IMR-90 (cell line): ENCODE data around the gene DNAJB5. TPM values are rescaled to one million over a fixed set of nuclear protein-coding genes. Genes with fewer than 3 reads are reported as not detected.
"Not testable (repeated sequence)": the region's sequence is repeated elsewhere in the genome, so short reads cannot be mapped to it uniquely, and the experiment has no call there.

ENCODE experiments used
- ATAC-seq: fragments of 200-7000 bp; cut with Tn5 transposase; 2 replicates; pipeline ENCODE4 v1.9.1; 2020; ENCODE audit warnings: low read depth, mild to moderate bottlenecking, moderate library complexity
- BruUV-seq: library from RNA; stranded (reverse); fragments of 400-500 nt; replicated peaks from 2 replicates; lab custom pipeline; 2021; lab: Mats Ljungman, UMichigan
- CTCF ChIA-PET: fragments of 300-600 bp; formaldehyde crosslinking; extraction: SDS; loops from one replicate; lab custom pipeline; 2021; ENCODE audit warnings: antibody characterized with exemption; lab: Yijun Ruan, JAX
- POLR2A ChIA-PET: fragments of 300-600 bp; sonication (Branson Sonifier 250); formaldehyde crosslinking; loops from one replicate; lab custom pipeline; 2022; ENCODE audit warnings: antibody characterized with exemption; ENCODE audit not compliant: unreplicated experiment; lab: Charles Lee
- DNase-seq: peaks from one replicate; pipeline ENCODE4 v3.0.0; 2013
- H2AFZ ChIP-seq: replicated peaks from 2 replicates; pipeline ENCODE3; 2013; ENCODE audit warnings: low read length, mild to moderate bottlenecking; ENCODE audit not compliant: poor library complexity
- H2AK5ac ChIP-seq: 2 replicates; pipeline ENCODE4 v1.6.1; 2013; ENCODE audit warnings: low read depth, low read length, inconsistent platforms
- H2AK9ac ChIP-seq: replicated peaks from 2 replicates; pipeline ENCODE3; 2013; ENCODE audit warnings: mild to moderate bottlenecking, low read depth, low read length, moderate library complexity; ENCODE audit not compliant: poor library complexity
- H2BK120ac ChIP-seq: 2 replicates; pipeline ENCODE4 v1.6.1; 2013; ENCODE audit warnings: low read depth, low read length, inconsistent platforms
- H2BK15ac ChIP-seq: 3 replicates; pipeline ENCODE4 v1.6.1; 2013; ENCODE audit warnings: low read depth, low read length, inconsistent platforms
- H2BK20ac ChIP-seq: 2 replicates; pipeline ENCODE4 v1.6.1; 2013; ENCODE audit warnings: low read depth, mild to moderate bottlenecking, inconsistent platforms, low read length, moderate library complexity
- H2BK5ac ChIP-seq: 2 replicates; pipeline ENCODE4 v1.6.1; 2013; ENCODE audit warnings: mild to moderate bottlenecking, low read depth, low read length, inconsistent platforms; ENCODE audit not compliant: poor library complexity, severe bottlenecking
- H3K14ac ChIP-seq: replicated peaks from 2 replicates; pipeline ENCODE4 v1.6.1; 2013; ENCODE audit warnings: low read depth, low read length, inconsistent platforms
- H3K18ac ChIP-seq: 2 replicates; pipeline ENCODE4 v1.6.1; 2013; ENCODE audit warnings: low read depth, low read length, control low read depth
- H3K23ac ChIP-seq: 2 replicates; pipeline ENCODE4 v1.6.1; 2013; ENCODE audit warnings: low read depth, low read length, inconsistent platforms
- H3K27ac ChIP-seq: 2 replicates; pipeline ENCODE4 v1.5.1; 2013; ENCODE audit warnings: mild to moderate bottlenecking, control low read depth, low read length; ENCODE audit not compliant: insufficient read depth
- H3K27me3 ChIP-seq: 2 replicates; pipeline ENCODE4 v1.6.1; 2013; ENCODE audit warnings: low read length; ENCODE audit not compliant: control insufficient read depth, insufficient read depth
- H3K36me3 ChIP-seq: 2 replicates; pipeline ENCODE4 v1.6.1; 2013; ENCODE audit warnings: low read length, mixed read lengths; ENCODE audit not compliant: control insufficient read depth, insufficient read depth
- H3K4ac ChIP-seq: 2 replicates; pipeline ENCODE4 v1.6.1; 2013; ENCODE audit warnings: low read depth, low read length, inconsistent platforms
- H3K4me1 ChIP-seq: 2 replicates; pipeline ENCODE4 v1.6.1; 2013; ENCODE audit warnings: low read length, mixed read lengths; ENCODE audit not compliant: control insufficient read depth, insufficient read depth
- H3K4me2 ChIP-seq: 2 replicates; pipeline ENCODE4 v1.6.1; 2013; ENCODE audit warnings: low read depth, mild to moderate bottlenecking, control low read depth, low read length, moderate library complexity
- H3K4me3 ChIP-seq: 2 replicates; pipeline ENCODE4 v1.5.1; 2013; ENCODE audit warnings: low read depth, mild to moderate bottlenecking, control low read depth, low read length, moderate library complexity; ENCODE audit not compliant: insufficient read depth
- H3K56ac ChIP-seq: 2 replicates; pipeline ENCODE4 v1.6.1; 2013; ENCODE audit warnings: low read length, inconsistent platforms; ENCODE audit not compliant: insufficient read depth; ENCODE audit errors: extremely low read depth
- H3K79me1 ChIP-seq, 2 experiments: 2 replicates each; pipeline ENCODE4 v1.6.1; 2013; ENCODE audit warnings: low read length in 2 of 2, inconsistent platforms in 1 of 2, low read depth in 1 of 2
- H3K9ac ChIP-seq: 2 replicates; pipeline ENCODE4 v1.6.1; 2013; ENCODE audit warnings: low read depth, low read length, control low read depth
- H3K9me1 ChIP-seq: 2 replicates; pipeline ENCODE4 v1.6.1; 2013; ENCODE audit warnings: low read length, inconsistent platforms; ENCODE audit not compliant: insufficient read depth
- H3K9me3 ChIP-seq: 2 replicates; pipeline ENCODE4 v1.6.1; 2013; ENCODE audit warnings: low read length; ENCODE audit not compliant: control insufficient read depth, insufficient read depth
- H4K20me1 ChIP-seq: 2 replicates; pipeline ENCODE4 v1.6.1; 2013; ENCODE audit warnings: low read length, inconsistent platforms; ENCODE audit not compliant: insufficient read depth
- H4K5ac ChIP-seq: 2 replicates; pipeline ENCODE4 v1.6.1; 2013; ENCODE audit warnings: mild to moderate bottlenecking, low read depth, low read length, control low read depth
- H4K8ac ChIP-seq, 2 experiments: 2 replicates each; pipeline ENCODE4 v1.6.1; 2013; ENCODE audit warnings: low read depth in 2 of 2, low read length in 2 of 2, control low read depth in 1 of 2, inconsistent platforms in 1 of 2
- H4K91ac ChIP-seq: 2 replicates; pipeline ENCODE4 v1.6.1; 2013; ENCODE audit warnings: low read depth, low read length, inconsistent platforms; ENCODE audit not compliant: insufficient read depth
- ELK1 ChIP-seq: fragments of 150-350 bp; IDR thresholded peaks from 2 replicates; pipeline ENCODE4 v1.6.1; 2016; ENCODE audit warnings: low read depth, mild to moderate bottlenecking, low read length, moderate library complexity, borderline replicate concordance
- MAZ ChIP-seq: IDR thresholded peaks from 2 replicates; pipeline ENCODE4 v1.6.1; 2012; ENCODE audit warnings: low read depth, mild to moderate bottlenecking, low read length, improper control_type of control experiment, moderate library complexity, borderline replicate concordance
- RAD21 ChIP-seq: IDR thresholded peaks from 2 replicates; pipeline ENCODE4 v1.6.1; 2012; ENCODE audit warnings: low read length, improper control_type of control experiment
- SMC3 ChIP-seq: fragments of 150-350 bp; IDR thresholded peaks from 2 replicates; pipeline ENCODE4 v1.6.1; 2016; ENCODE audit warnings: low read depth, mild to moderate bottlenecking, antibody characterized with exemption, low read length, moderate library complexity
- dilution Hi-C: fragments of 300-500 bp; cut with HindIII; formaldehyde crosslinking; loops from one replicate; pipeline ENCODE4 v1.14.3; 2018; ENCODE audit warnings: low sequenced_read_pairs; ENCODE audit not compliant: unreplicated experiment
- in situ Hi-C: fragments of 300-500 bp; cut with MboI; formaldehyde crosslinking; loops from 3 replicates; pipeline ENCODE4 v1.14.3; 2019; ENCODE audit warnings: low sequenced_read_pairs, inconsistent platforms, mixed read lengths
- intact Hi-C: fragments of 100-400 bp; cut with micrococcal nuclease; formaldehyde crosslinking; loops from 2 replicates; pipeline ENCODE4 v1.10.0; 2022
- polyA plus RNA-seq, 3 experiments: library from polyadenylated mRNA; depleted of rRNA; stranded (reverse); fragments of >200 nt; gene quantifications; 2 replicates each; pipeline ENCODE4 v1.2.3, GENCODE V29; 2012; ENCODE audit warnings: low replicate concordance in 1 of 3
- total RNA-seq: library from RNA; depleted of rRNA; stranded (reverse); fragments of >200 nt; gene quantifications from 2 replicates; pipeline ENCODE4 v1.2.3, GENCODE V29; 2012

The DNAJB5 gene
- total and polyA plus RNA-seq, 2 of the 4 experiments (the other 2 are of a cell fraction): 11.4 to 14.9 TPM

- TF ChIP-seq ELK1 (no peak), MAZ (peak; percentile 84), RAD21 (no peak), SMC3 (no peak)
Observed at GRCh38 chr9:34989003-34989945, at the start of gene DNAJB5 (continued).

- in situ Hi-C loops, H2AFZ ChIP-seq, H4K8ac ChIP-seq, H3K23ac ChIP-seq, H3K14ac ChIP-seq, H3K36me3 ChIP-seq, H3K27ac ChIP-seq, H2BK120ac ChIP-seq, intact Hi-C loops, H3K9ac ChIP-seq, H3K9me3 ChIP-seq, BruUV-seq, H3K4me2 ChIP-seq, H3K9me1 ChIP-seq, ATAC-seq, DNase-seq, H2AK5ac ChIP-seq, H3K4me3 ChIP-seq, H2BK5ac ChIP-seq, H3K4ac ChIP-seq, H4K20me1 ChIP-seq, CTCF ChIA-PET, H3K56ac ChIP-seq, H4K91ac ChIP-seq, H3K4me1 ChIP-seq, H3K18ac ChIP-seq, POLR2A ChIA-PET, dilution Hi-C loops, H2BK20ac ChIP-seq, H2AK9ac ChIP-seq, H2BK15ac ChIP-seq, H4K5ac ChIP-seq, H3K79me1 ChIP-seq: not testable (repeated sequence)
- H3K27me3 ChIP-seq: peaks cover 20% of the 10 kb centered on the region
Observed at GRCh38 chr9:34939989-34940388, 49.6 kb upstream of the DNAJB5 start.
